ENCODE results near the gene NPTXR.
A peak's percentile ranks its signal among the peaks of the same experiment; 100 is the strongest.

Gene NPTXR

GRCh38 chr22:38843201-38843656 lies 599 bp downstream of the NPTXR start:
- no peak overlapping the region for H3K4me3 ChIP-seq (ENCODE audit: low read depth, low read length)
- TF ChIP-seq CTCF (IDR thresholded peaks at IDR 0.05; ENCODE audit: low read depth, low read length): peak; percentile 8; the same call in 1 of the 2 replicates

- no peak for TF ChIP-seq CTCF (IDR thresholded peaks at IDR 0.05; ENCODE audit: low read depth, low read length)
- no peak overlapping the region for H3K4me3 ChIP-seq (ENCODE audit: low read depth, low read length)
Observed at GRCh38 chr22:38842512-38843200, 1.2 kb downstream of the NPTXR start.

- no peak for TF ChIP-seq CTCF (IDR thresholded peaks at IDR 0.05; ENCODE audit: low read depth, low read length)
- no peak overlapping the region for H3K4me3 ChIP-seq (ENCODE audit: low read depth, low read length)
Observed at GRCh38 chr22:38841635-38842034, 2.2 kb downstream of the NPTXR start.

GRCh38 chr22:38841211-38841610 lies 2.6 kb downstream of the NPTXR start:
- no peak overlapping the region for H3K4me3 ChIP-seq (ENCODE audit: low read depth, low read length)
- no peak for TF ChIP-seq CTCF (IDR thresholded peaks at IDR 0.05; ENCODE audit: low read depth, low read length)

GRCh38 chr22:38840129-38840528 lies 3.7 kb downstream of the NPTXR start:
- no peak overlapping the region for H3K4me3 ChIP-seq (ENCODE audit: low read depth, low read length)
- TF ChIP-seq CTCF (IDR thresholded peaks at IDR 0.05; ENCODE audit: low read depth, low read length): no peak

- no peak for TF ChIP-seq CTCF (IDR thresholded peaks at IDR 0.05; ENCODE audit: low read depth, low read length)
- H3K4me3 ChIP-seq (ENCODE audit: low read depth, low read length): no peak overlapping the region
Observed at GRCh38 chr22:38839686-38840085, 4.1 kb downstream of the NPTXR start.

- TF ChIP-seq CTCF (IDR thresholded peaks at IDR 0.05; ENCODE audit: low read depth, low read length): no peak
- no peak overlapping the region for H3K4me3 ChIP-seq (ENCODE audit: low read depth, low read length)
Observed at GRCh38 chr22:38837414-38837928, 6.4 kb downstream of the NPTXR start.
